LNCAP (cell line): ENCODE data around the gene IPO13.

Experiments used
- CTCF ChIP-seq: fragments of 450-650 bp; IDR thresholded peaks from 2 replicates; pipeline ENCODE4 v1.5.1; 2017; ENCODE audit warnings: mild to moderate bottlenecking

Gene IPO13

GRCh38 chr1:43946236-43947060 lies at the start of gene IPO13:
Gene IPO13, plus strand, starts transcription at chr1:43946950. Its CDS starts 651 bp downstream, at chr1:43947601.
- TF ChIP-seq CTCF = peak; percentile 73

- no peak for TF ChIP-seq CTCF
Measured at GRCh38 chr1:43898981-43899380, 47.8 kb upstream of the IPO13 start.

GRCh38 chr1:43900386-43900785 lies 46.4 kb upstream of the IPO13 start:
- no peak for TF ChIP-seq CTCF

GRCh38 chr1:43901196-43901961 lies 45.4 kb upstream of the IPO13 start:
- TF ChIP-seq CTCF = no peak

- TF ChIP-seq CTCF = no peak
Measured at GRCh38 chr1:43902058-43902831, 44.5 kb upstream of the IPO13 start.

- TF ChIP-seq CTCF = no peak
Measured at GRCh38 chr1:43904660-43905551, 41.8 kb upstream of the IPO13 start.
